Lung (tissue), 12 donors: ENCODE data around the gene ULK4. TPM values are rescaled to one million over a fixed set of nuclear protein-coding genes. Genes with fewer than 3 reads are reported as not detected.

ENCODE experiments used
- ATAC-seq: fragments of 200-7000 bp; cut with Tn5 transposase; one replicate; pipeline ENCODE4 v1.9.1; 2020; ENCODE audit warnings: moderate number of reproducible peaks; ENCODE audit not compliant: insufficient read depth, low FRiP score
- DNase-seq, 3 donors: peaks; one replicate each; pipeline ENCODE4 v3.0.0-alpha.2; 2013 to 2017
- H3K27ac ChIP-seq, 2 donors: one replicate each; pipeline ENCODE4 v1.5.1; 2013; ENCODE audit warnings: mild to moderate bottlenecking in 2 of 2, moderate library complexity in 2 of 2, control low read depth in 1 of 2, inconsistent platforms in 1 of 2, low read depth in 1 of 2, low read length in 1 of 2
- H3K27me3 ChIP-seq, 3 donors: one replicate each; pipeline ENCODE4 v1.5.1; 2013; ENCODE audit warnings: low read length in 2 of 3; ENCODE audit not compliant: control insufficient read depth in 3 of 3, insufficient read depth in 3 of 3
- H3K36me3 ChIP-seq, 4 donors: one replicate each; pipeline ENCODE4 v1.5.1; 2013; ENCODE audit warnings: low read length in 4 of 4, mild to moderate bottlenecking in 1 of 4, moderate library complexity in 1 of 4; ENCODE audit not compliant: control insufficient read depth in 4 of 4, insufficient read depth in 4 of 4
- H3K4me1 ChIP-seq, 5 donors: one replicate each; pipeline ENCODE4 v1.5.1; 2013; ENCODE audit warnings: low read length in 5 of 5, mild to moderate bottlenecking in 2 of 5, moderate library complexity in 1 of 5; ENCODE audit not compliant: control insufficient read depth in 5 of 5, insufficient read depth in 5 of 5
- H3K4me3 ChIP-seq: one replicate; pipeline ENCODE4 v1.5.1; 2013; ENCODE audit warnings: mild to moderate bottlenecking, control low read depth, moderate library complexity
- H3K9ac ChIP-seq, 2 donors: one replicate each; pipeline ENCODE4 v1.5.1; 2013; ENCODE audit warnings: low read length in 2 of 2, control low read depth in 1 of 2; ENCODE audit not compliant: insufficient read depth in 1 of 2
- H3K9me3 ChIP-seq, 4 donors: one replicate each; pipeline ENCODE4 v1.5.1; 2013; ENCODE audit warnings: low read length in 3 of 4, mild to moderate bottlenecking in 1 of 4, moderate library complexity in 1 of 4; ENCODE audit not compliant: control insufficient read depth in 4 of 4, insufficient read depth in 3 of 4
- WGBS, 2 donors: extraction: QIAGEN DNeasy Blood & Tissue Kit; methylation state at CpG; one replicate each; pipeline ENCODE4 v1.1.7; 2013; 5-methylcytosine and 5-hydroxymethylcytosine counted together
- polyA plus RNA-seq, 2 donors: library from polyadenylated mRNA; stranded (reverse); fragments of 200-250 nt; gene quantifications; one replicate each; pipeline ENCODE4 v1.2.1, GENCODE V29; 2013
- total RNA-seq, 2 donors: library from RNA; depleted of rRNA in 1 of 2; stranded (reverse); fragments of >200 nt in 1 of 2; gene quantifications; one replicate each; pipeline ENCODE4 v1.2.1, GENCODE V29; 2014 to 2021
- TF ChIP-seq, protein P1 (sequence below): IDR thresholded peaks from 2 replicates; pipeline ENCODE4 v1.5.1; 2012; ENCODE audit warnings: mild to moderate bottlenecking; ENCODE audit errors: control extremely low read depth, extremely low read depth
- donor health status: control.
- donor health status: control.
- donor health status: Bipolar disorder and iron deficiency.
- donor health status: healthy.
- donor health status: DM: yes; HTN: yes; CAD: no.

Gene ULK4
- total and polyA plus RNA-seq, 4 donors, result 2.8 to 56.0 (median 12.6) TPM

DNA sequence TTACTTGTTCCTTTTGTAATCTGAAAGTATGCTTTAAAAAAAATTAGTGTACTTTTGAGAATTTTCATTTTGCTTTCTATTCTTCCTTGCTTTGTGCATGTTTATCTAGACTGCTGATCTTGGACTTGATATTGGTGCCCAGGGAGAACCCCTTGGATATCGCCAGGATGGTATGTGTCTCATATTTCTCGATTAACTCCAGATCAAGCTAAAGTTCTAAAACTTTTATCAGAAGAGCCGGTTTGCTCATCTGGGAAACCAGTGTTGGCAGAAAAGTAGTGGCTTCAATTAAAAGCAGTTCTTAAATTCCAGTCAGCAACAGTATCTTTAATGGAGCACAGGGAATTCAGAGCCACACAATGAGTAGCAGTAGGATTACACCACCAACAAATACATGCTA lies 724.0 kb downstream of the ULK4 start:
- Histone ChIP-seq H3K9ac (no peak overlapping the region), H3K4me3 (no peak overlapping the region)

DNA sequence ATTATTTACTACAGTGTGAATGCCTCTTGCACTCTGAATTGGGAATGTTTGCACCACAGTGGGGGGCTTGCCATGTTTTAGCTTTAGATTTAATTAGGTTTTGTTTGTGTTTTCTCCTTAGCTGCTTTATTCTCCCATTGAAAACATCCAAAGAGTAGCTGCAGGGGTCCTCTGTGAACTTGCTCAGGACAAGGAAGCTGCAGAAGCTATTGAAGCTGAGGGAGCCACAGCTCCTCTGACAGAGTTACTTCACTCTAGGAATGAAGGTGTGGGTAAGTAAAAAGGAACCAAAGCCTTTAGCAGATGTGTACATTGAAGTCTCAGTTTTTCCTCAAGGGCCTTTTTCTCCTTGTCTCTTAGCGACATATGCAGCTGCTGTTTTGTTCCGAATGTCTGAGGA lies 725.7 kb downstream of the ULK4 start:
- 95% methylated on average over 2 of the region's 2 CpGs for WGBS, 2 donors
- H3K36me3 ChIP-seq, result peaks cover 32 to 66% (median 55%) of the 10 kb centered on the region in 4 donors
- no peak overlapping the region for H3K9ac ChIP-seq
- ATAC-seq, result no peak
- no peaks in the 10 kb centered on the region for H3K27me3 ChIP-seq
- no peak for DNase-seq
- TF ChIP-seq, protein P1, sequence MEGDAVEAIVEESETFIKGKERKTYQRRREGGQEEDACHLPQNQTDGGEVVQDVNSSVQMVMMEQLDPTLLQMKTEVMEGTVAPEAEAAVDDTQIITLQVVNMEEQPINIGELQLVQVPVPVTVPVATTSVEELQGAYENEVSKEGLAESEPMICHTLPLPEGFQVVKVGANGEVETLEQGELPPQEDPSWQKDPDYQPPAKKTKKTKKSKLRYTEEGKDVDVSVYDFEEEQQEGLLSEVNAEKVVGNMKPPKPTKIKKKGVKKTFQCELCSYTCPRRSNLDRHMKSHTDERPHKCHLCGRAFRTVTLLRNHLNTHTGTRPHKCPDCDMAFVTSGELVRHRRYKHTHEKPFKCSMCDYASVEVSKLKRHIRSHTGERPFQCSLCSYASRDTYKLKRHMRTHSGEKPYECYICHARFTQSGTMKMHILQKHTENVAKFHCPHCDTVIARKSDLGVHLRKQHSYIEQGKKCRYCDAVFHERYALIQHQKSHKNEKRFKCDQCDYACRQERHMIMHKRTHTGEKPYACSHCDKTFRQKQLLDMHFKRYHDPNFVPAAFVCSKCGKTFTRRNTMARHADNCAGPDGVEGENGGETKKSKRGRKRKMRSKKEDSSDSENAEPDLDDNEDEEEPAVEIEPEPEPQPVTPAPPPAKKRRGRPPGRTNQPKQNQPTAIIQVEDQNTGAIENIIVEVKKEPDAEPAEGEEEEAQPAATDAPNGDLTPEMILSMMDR, result no peak
- H3K4me3 ChIP-seq, result no peak overlapping the region
- no peak overlapping the region for H3K27ac ChIP-seq
- no peaks in the 10 kb centered on the region for H3K9me3 ChIP-seq
- H3K4me1 ChIP-seq, result no peaks in the 10 kb centered on the region

More for the DNA sequence above, 724.0 kb downstream of the ULK4 start:
- TF ChIP-seq, protein P1, result no peak
- Histone ChIP-seq H3K9me3 (no peaks in the 10 kb centered on the region), H3K4me1 (no peaks in the 10 kb centered on the region), H3K27ac (no peak overlapping the region), H3K36me3 (peaks cover 32 to 64% (median 54%) of the 10 kb centered on the region in 4 donors), H3K27me3 (no peaks in the 10 kb centered on the region)
- 86 to 94% methylated on average over 3 of the region's 3 CpGs for WGBS, 2 donors
- DNase-seq (no peak), ATAC-seq (no peak)

DNA sequence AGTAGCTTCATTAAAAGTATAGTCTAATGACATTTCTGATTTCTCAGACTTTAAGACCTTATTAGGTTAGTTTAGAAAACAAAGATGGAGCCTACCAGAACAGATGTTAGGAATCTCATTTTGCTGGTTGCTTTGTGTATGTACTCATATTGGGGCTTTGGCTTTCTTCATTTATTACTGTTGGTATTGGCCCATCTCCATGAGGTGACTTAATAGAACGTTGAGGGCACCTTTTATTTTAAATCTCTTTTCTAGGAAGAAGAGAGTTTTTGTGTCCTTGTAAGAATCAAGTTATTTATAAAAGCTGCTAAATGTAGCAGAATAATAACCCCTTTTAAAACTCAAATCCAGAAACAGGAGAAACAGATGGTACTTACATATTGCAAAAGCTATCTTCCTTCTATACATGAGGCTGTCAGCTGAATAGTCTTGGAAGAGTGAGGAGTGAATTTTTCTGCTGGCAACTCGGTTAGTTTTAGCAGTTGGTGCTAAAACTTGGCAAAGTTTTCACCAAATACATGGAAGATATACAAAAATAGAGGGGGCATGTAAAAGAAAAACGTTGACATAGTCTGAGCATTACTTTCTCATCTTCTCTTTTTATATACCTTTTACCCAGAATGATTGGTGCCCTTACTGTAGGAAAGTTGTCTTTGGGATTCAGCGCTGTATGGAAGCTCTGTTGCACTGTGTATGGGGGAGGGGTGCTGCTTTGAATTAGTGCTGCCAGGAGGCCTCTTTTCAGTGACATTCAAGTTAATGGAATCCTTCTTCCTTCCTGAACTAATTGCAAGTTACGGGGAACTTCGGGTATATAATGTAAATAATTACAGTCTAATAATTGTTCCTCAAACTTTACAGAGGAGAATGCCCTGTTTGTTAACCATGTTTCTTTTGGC lies 726.8 kb downstream of the ULK4 start:
- no peaks in the 10 kb centered on the region for H3K4me1 ChIP-seq
- H3K36me3 ChIP-seq, result peaks cover 33 to 67% (median 60%) of the 10 kb centered on the region in 4 donors
- no peak overlapping the region for H3K27ac ChIP-seq
- TF ChIP-seq, protein P1, result no peak
- ATAC-seq (no peak), DNase-seq (no peak)
- no peak overlapping the region for H3K4me3 ChIP-seq
- no peak overlapping the region for H3K9ac ChIP-seq
- H3K9me3 ChIP-seq, result no peaks in the 10 kb centered on the region
- H3K27me3 ChIP-seq, result no peaks in the 10 kb centered on the region
- WGBS, 2 donors, result 60 to 67% methylated on average over 6 of the region's 6 CpGs
